HCT116 (cell line): ENCODE measurements around the gene PRCD. TPM values are rescaled to one million over a fixed set of nuclear protein-coding genes. Genes with fewer than 3 reads are reported as not detected.

Experiments
- ATAC-seq: fragments of 200-7000 bp; cut with Tn5 transposase; 2 replicates; pipeline ENCODE4 v1.9.1; 2020; ENCODE audit warnings: mild to moderate bottlenecking, moderate library complexity
- BruUV-seq: library from RNA; stranded (reverse); fragments of 400-500 nt; replicated peaks from 2 replicates; lab custom pipeline; 2021; lab: Mats Ljungman, UMichigan
- CTCF ChIA-PET: fragments of 300-600 bp; sonication (Branson Sonifier 250); formaldehyde crosslinking; loops from one replicate; lab custom pipeline; 2021; ENCODE audit warnings: antibody characterized with exemption; lab: Charles Lee
- POLR2A ChIA-PET: fragments of 300-600, 350-600 bp; sonication (Branson Sonifier 250); formaldehyde crosslinking; loops from one replicate; lab custom pipeline; 2021; ENCODE audit warnings: antibody characterized with exemption; lab: Charles Lee
- RAD21 ChIA-PET, 2 experiments: fragments of 300-600 bp; sonication (Branson Sonifier 250); formaldehyde crosslinking; loops; one replicate each; lab custom pipeline; 2023; ENCODE audit warnings: low total read pairs in 2 of 2; ENCODE audit not compliant: uncharacterized antibody in 2 of 2, unreplicated experiment in 2 of 2, low non-redundant PET in 1 of 2; lab: Charles Lee
- DNase-seq: peaks from one replicate; pipeline ENCODE4 v3.0.0-alpha.2; 2010; ENCODE audit warnings: low read depth, low spot score
- H2AFZ ChIP-seq: fragments of 200-600 bp; shearing (Covaris generic), sonication (generic); 2 replicates; pipeline ENCODE4 v1.6.1; 2017; ENCODE audit warnings: low read depth, mixed run types, mixed read lengths, antibody characterized with exemption, low read length; ENCODE audit not compliant: poor library complexity, severe bottlenecking
- H3K27ac ChIP-seq: 2 replicates; pipeline ENCODE4 v1.5.1; 2012; ENCODE audit warnings: low read depth, low read length
- H3K27me3 ChIP-seq: fragments of 200-600 bp; sonication (generic); 2 replicates; pipeline ENCODE4 v1.6.1; 2016; ENCODE audit warnings: mixed run types, low read length, mixed read lengths; ENCODE audit not compliant: insufficient read depth
- H3K36me3 ChIP-seq, 2 experiments: fragments of 200-500 bp in 1 of 2; fragments of 200-600 bp in 1 of 2; sonication (Bioruptor generic) in 1 of 2; sonication (generic) in 1 of 2; 2 replicates each; pipeline versions ENCODE4 v1.5.1 to v1.6.1; 2014 to 2016; ENCODE audit warnings: low read length in 2 of 2, inconsistent platforms in 1 of 2, mixed read lengths in 1 of 2, mixed run types in 1 of 2; ENCODE audit not compliant: insufficient read depth in 2 of 2, control insufficient read depth in 1 of 2
- H3K4me1 ChIP-seq, 2 experiments: fragments of 200-600 bp in 1 of 2; sonication (generic) in 1 of 2; 2 replicates each; pipeline versions ENCODE4 v1.5.1 to v1.6.1; 2012 to 2017; ENCODE audit warnings: low read length in 2 of 2, inconsistent platforms in 1 of 2, mild to moderate bottlenecking in 1 of 2, mixed read lengths in 1 of 2, mixed run types in 1 of 2, moderate library complexity in 1 of 2; ENCODE audit not compliant: insufficient read depth in 2 of 2, control insufficient read depth in 1 of 2
- H3K4me2 ChIP-seq: fragments of 200-600 bp; sonication (generic); 2 replicates; pipeline ENCODE4 v1.6.1; 2017; ENCODE audit warnings: mixed run types, low read length, mixed read lengths
- H3K4me3 ChIP-seq, 2 experiments: fragments of 200-600 bp in 1 of 2; sonication (generic) in 1 of 2; replicated peaks in 1 of 2; 2 replicates each; pipeline ENCODE4 v1.5.1; 2011 to 2016; ENCODE audit warnings: low read length in 2 of 2, control low read depth in 1 of 2, low read depth in 1 of 2, mild to moderate bottlenecking in 1 of 2, mixed read lengths in 1 of 2, mixed run types in 1 of 2
- H3K79me2 ChIP-seq: fragments of 200-600 bp; sonication (generic); 2 replicates; pipeline ENCODE4 v1.6.1; 2017; ENCODE audit warnings: mild to moderate bottlenecking, mixed run types, low read length, moderate library complexity, mixed read lengths; ENCODE audit not compliant: insufficient read depth
- H3K9ac ChIP-seq: fragments of 200-600 bp; sonication (generic); 2 replicates; pipeline ENCODE4 v1.6.1; 2016; ENCODE audit warnings: low read length, mixed read lengths
- H3K9me2 ChIP-seq: fragments of 200-600 bp; sonication (generic), shearing (Covaris generic); 2 replicates; pipeline ENCODE4 v1.6.1; 2017; ENCODE audit warnings: mixed run types, mild to moderate bottlenecking, moderate library complexity; ENCODE audit not compliant: insufficient read depth
- H3K9me3 ChIP-seq, 2 experiments: fragments of 200-500 bp in 1 of 2; fragments of 200-600 bp in 1 of 2; sonication (Bioruptor generic) in 1 of 2; sonication (generic) in 1 of 2; 2 replicates each; pipeline ENCODE4 v1.6.1; 2014 to 2017; ENCODE audit warnings: low read length in 2 of 2, mixed read lengths in 2 of 2, inconsistent platforms in 1 of 2, low read depth in 1 of 2, mild to moderate bottlenecking in 1 of 2, mixed run types in 1 of 2, moderate library complexity in 1 of 2; ENCODE audit not compliant: control insufficient read depth in 1 of 2, insufficient read depth in 1 of 2
- H4K20me1 ChIP-seq: fragments of 200-600 bp; sonication (generic), shearing (Covaris generic); 2 replicates; pipeline ENCODE4 v1.6.1; 2017; ENCODE audit warnings: mixed run types, mild to moderate bottlenecking, moderate library complexity; ENCODE audit not compliant: insufficient read depth
- CBX3 ChIP-seq: IDR thresholded peaks from 2 replicates; pipeline ENCODE4 v1.6.1; 2012; ENCODE audit warnings: low read depth
- CEBPB ChIP-seq: IDR thresholded peaks from 2 replicates; pipeline ENCODE4 v1.6.1; 2012; ENCODE audit warnings: low read depth
- EZH2 ChIP-seq: fragments of 200-600 bp; sonication (generic); IDR thresholded peaks from 2 replicates; pipeline ENCODE4 v1.6.1; 2017; ENCODE audit warnings: antibody characterized with exemption, mixed run types
- EZH2phosphoT487 ChIP-seq: fragments of 200-600 bp; IDR thresholded peaks from 2 replicates; pipeline ENCODE4 v1.6.1; 2018; ENCODE audit warnings: antibody characterized with exemption, borderline replicate concordance
- POLR2A ChIP-seq: IDR thresholded peaks from 2 replicates; pipeline ENCODE4 v1.7.0; 2011; ENCODE audit warnings: borderline replicate concordance; ENCODE audit not compliant: insufficient read depth, insufficient read length; ENCODE audit errors: extremely low read depth
- POLR2AphosphoS5 ChIP-seq: IDR thresholded peaks from 2 replicates; pipeline ENCODE4 v1.6.1; 2011; ENCODE audit warnings: mild to moderate bottlenecking, low read depth, low read length, moderate library complexity
- ZNF274 ChIP-seq: fragments of 200-500 bp; sonication (Bioruptor generic); IDR thresholded peaks from 2 replicates; pipeline ENCODE4 v1.6.1; 2014; ENCODE audit warnings: mild to moderate bottlenecking, low read depth, low read length, inconsistent platforms
- intact Hi-C: fragments of 100-400 bp; cut with micrococcal nuclease; formaldehyde crosslinking; loops from 2 replicates; pipeline ENCODE4 v1.10.0; 2022
- total RNA-seq: library from RNA; stranded (reverse); gene quantifications from one replicate; pipeline ENCODE4 v1.2.1, GENCODE V29; 2021; ENCODE audit not compliant: unreplicated experiment
- TF ChIP-seq, protein P1 (sequence below): IDR thresholded peaks from 2 replicates; pipeline ENCODE4 v1.6.1; 2011; ENCODE audit warnings: mild to moderate bottlenecking, low read length, moderate library complexity; ENCODE audit not compliant: insufficient replicate concordance; ENCODE audit errors: extremely low read depth
- TF ChIP-seq, protein P2 (sequence below): IDR thresholded peaks from 2 replicates; pipeline ENCODE4 v1.6.1; 2012; ENCODE audit warnings: low read depth
- TF ChIP-seq, protein P3 (sequence below): IDR thresholded peaks from 2 replicates; pipeline ENCODE4 v1.6.1; 2012

The PRCD gene
- total RNA-seq, 1 experiment from 2014 or later, result not detected

DNA sequence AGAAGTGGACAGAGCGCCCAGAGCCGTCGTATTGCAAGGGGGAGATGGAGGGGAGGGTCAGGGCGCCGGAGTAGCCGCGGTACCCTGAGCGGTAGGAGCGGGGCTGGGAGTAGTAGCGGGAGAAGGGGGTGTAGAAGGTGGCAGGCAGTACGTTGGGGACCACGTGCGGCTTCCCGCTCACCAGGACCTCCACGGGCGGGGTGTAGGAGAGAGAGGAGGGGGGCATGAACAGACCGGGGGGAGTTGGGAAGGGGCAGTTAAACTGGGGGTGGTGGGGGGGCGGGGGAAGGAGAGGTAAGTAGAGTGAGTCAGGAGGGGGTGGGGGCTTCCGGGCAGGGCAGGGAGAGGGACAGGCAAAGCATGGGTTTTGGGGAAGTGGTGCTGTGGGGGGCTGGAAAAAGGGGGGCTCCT lies 29.0 kb downstream of the PRCD start:
- POLR2A ChIA-PET, result interaction anchor here (0.8 to 3.7 kb wide), 2 partner anchors 11 to 20 kb away, joined by 3 to 26 read pairs; no protein-coding TSS in a partner anchor
- no peaks in the 10 kb centered on the region for H3K9me2 ChIP-seq
- CTCF ChIA-PET, result no interaction called here
- no TSS peak for BruUV-seq
- no peak for TF ChIP-seq POLR2A
- TF ChIP-seq POLR2AphosphoS5, result no peak
- TF ChIP-seq, protein P1, sequence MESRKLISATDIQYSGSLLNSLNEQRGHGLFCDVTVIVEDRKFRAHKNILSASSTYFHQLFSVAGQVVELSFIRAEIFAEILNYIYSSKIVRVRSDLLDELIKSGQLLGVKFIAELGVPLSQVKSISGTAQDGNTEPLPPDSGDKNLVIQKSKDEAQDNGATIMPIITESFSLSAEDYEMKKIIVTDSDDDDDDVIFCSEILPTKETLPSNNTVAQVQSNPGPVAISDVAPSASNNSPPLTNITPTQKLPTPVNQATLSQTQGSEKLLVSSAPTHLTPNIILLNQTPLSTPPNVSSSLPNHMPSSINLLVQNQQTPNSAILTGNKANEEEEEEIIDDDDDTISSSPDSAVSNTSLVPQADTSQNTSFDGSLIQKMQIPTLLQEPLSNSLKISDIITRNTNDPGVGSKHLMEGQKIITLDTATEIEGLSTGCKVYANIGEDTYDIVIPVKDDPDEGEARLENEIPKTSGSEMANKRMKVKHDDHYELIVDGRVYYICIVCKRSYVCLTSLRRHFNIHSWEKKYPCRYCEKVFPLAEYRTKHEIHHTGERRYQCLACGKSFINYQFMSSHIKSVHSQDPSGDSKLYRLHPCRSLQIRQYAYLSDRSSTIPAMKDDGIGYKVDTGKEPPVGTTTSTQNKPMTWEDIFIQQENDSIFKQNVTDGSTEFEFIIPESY, result no peak
- TF ChIP-seq ZNF274, result no peak
- no peak for TF ChIP-seq CBX3
- no peak for TF ChIP-seq EZH2phosphoT487
- TF ChIP-seq, protein P2, sequence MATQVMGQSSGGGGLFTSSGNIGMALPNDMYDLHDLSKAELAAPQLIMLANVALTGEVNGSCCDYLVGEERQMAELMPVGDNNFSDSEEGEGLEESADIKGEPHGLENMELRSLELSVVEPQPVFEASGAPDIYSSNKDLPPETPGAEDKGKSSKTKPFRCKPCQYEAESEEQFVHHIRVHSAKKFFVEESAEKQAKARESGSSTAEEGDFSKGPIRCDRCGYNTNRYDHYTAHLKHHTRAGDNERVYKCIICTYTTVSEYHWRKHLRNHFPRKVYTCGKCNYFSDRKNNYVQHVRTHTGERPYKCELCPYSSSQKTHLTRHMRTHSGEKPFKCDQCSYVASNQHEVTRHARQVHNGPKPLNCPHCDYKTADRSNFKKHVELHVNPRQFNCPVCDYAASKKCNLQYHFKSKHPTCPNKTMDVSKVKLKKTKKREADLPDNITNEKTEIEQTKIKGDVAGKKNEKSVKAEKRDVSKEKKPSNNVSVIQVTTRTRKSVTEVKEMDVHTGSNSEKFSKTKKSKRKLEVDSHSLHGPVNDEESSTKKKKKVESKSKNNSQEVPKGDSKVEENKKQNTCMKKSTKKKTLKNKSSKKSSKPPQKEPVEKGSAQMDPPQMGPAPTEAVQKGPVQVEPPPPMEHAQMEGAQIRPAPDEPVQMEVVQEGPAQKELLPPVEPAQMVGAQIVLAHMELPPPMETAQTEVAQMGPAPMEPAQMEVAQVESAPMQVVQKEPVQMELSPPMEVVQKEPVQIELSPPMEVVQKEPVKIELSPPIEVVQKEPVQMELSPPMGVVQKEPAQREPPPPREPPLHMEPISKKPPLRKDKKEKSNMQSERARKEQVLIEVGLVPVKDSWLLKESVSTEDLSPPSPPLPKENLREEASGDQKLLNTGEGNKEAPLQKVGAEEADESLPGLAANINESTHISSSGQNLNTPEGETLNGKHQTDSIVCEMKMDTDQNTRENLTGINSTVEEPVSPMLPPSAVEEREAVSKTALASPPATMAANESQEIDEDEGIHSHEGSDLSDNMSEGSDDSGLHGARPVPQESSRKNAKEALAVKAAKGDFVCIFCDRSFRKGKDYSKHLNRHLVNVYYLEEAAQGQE, result no peak
- TF ChIP-seq, protein P3, sequence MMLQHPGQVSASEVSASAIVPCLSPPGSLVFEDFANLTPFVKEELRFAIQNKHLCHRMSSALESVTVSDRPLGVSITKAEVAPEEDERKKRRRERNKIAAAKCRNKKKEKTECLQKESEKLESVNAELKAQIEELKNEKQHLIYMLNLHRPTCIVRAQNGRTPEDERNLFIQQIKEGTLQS, result no peak
- no peak for TF ChIP-seq EZH2
- no peak for TF ChIP-seq CEBPB
- TF ChIP-seq, all 23 proteins: peak for 0
- H4K20me1 ChIP-seq, result peaks cover 26% of the 10 kb centered on the region; the same call in 1 of the 2 replicates
- H3K36me3 ChIP-seq, result peaks cover 6 to 27% of the 10 kb centered on the region in 2 experiments; a peak in 3 of 4 replicates
- peaks cover 19% of the 10 kb centered on the region; the same call in 1 of the 2 replicates for H3K79me2 ChIP-seq
- no peaks in the 10 kb centered on the region for H3K9me3 ChIP-seq
- no peak overlapping the region for H2AFZ ChIP-seq
- no peak overlapping the region for H3K9ac ChIP-seq
- H3K4me2 ChIP-seq, result no peak overlapping the region
- H3K4me3 ChIP-seq, result no peak overlapping the region
- intact Hi-C loops, result no loop called here
- no peak overlapping the region for H3K27ac ChIP-seq
- peaks cover 0 to 25% of the 10 kb centered on the region in 2 experiments; a peak in 1 of 4 replicates for H3K4me1 ChIP-seq
- DNase-seq (no peak), ATAC-seq (no peak)
- no peaks in the 10 kb centered on the region for H3K27me3 ChIP-seq
- RAD21 ChIA-PET, result no interaction called here
